Common myeloid progenitor, CD34-positive (primary cell): ENCODE measurements around the gene TMEM181.
"Not testable (repeated sequence)": the region's sequence is repeated elsewhere in the genome, so short reads cannot be mapped to it uniquely, and the experiment has no call there.

ENCODE experiments used
- CTCF ChIA-PET: fragments of 350-600 bp; sonication (Branson Sonifier 250); formaldehyde crosslinking; loops from one replicate; lab custom pipeline; 2021; ENCODE audit warnings: antibody characterized with exemption; lab: Charles Lee
- POLR2A ChIA-PET: fragments of 350-600 bp; sonication (Branson Sonifier 250); formaldehyde crosslinking; loops from one replicate; lab custom pipeline; 2021; ENCODE audit warnings: antibody characterized with exemption; lab: Charles Lee
- DNase-seq, 3 donors: peaks; one replicate each; pipeline versions ENCODE4 v3.0.0 to v3.0.0-alpha.2; 2013
- H3K27ac ChIP-seq, 2 experiments: 1 replicate in 1 of 2; 2 replicates in 1 of 2; pipeline ENCODE4 v1.7.0; 2013; ENCODE audit warnings: inconsistent platforms in 2 of 2, low read length in 2 of 2, mild to moderate bottlenecking in 2 of 2, low read depth in 1 of 2, moderate library complexity in 1 of 2; ENCODE audit not compliant: severe bottlenecking in 2 of 2, insufficient read depth in 1 of 2, poor library complexity in 1 of 2
- H3K27me3 ChIP-seq, 5 experiments: replicated peaks in 2 of 5; 1 replicate in 3 of 5; 2 replicates in 2 of 5; pipeline versions ENCODE4 v1.6.1 to v1.7.0; 2013; ENCODE audit warnings: low read length in 4 of 5, mild to moderate bottlenecking in 2 of 5, moderate library complexity in 2 of 5, inconsistent platforms in 1 of 5; ENCODE audit not compliant: insufficient read depth in 5 of 5, control insufficient read depth in 4 of 5
- H3K36me3 ChIP-seq, 4 experiments: 1 replicate in 2 of 4; 2 replicates in 2 of 4; pipeline versions ENCODE4 v1.6.1 to v1.7.0; 2013; ENCODE audit warnings: low read length in 3 of 4, control low read depth in 1 of 4, mild to moderate bottlenecking in 1 of 4; ENCODE audit not compliant: control insufficient read depth in 4 of 4, insufficient read depth in 4 of 4
- H3K4me1 ChIP-seq, 4 experiments: 1 replicate in 3 of 4; 2 replicates in 1 of 4; pipeline versions ENCODE4 v1.6.1 to v1.7.1; 2013; ENCODE audit warnings: low read length in 3 of 4, mild to moderate bottlenecking in 3 of 4, control low read depth in 1 of 4, inconsistent platforms in 1 of 4, moderate library complexity in 1 of 4; ENCODE audit not compliant: control insufficient read depth in 4 of 4, insufficient read depth in 4 of 4; ENCODE audit errors: control extremely low read depth in 1 of 4
- H3K4me3 ChIP-seq, 7 experiments: 1 replicate in 4 of 7; 2 replicates in 3 of 7; pipeline versions ENCODE4 v1.5.1 to v1.7.0; 2013; ENCODE audit warnings: mild to moderate bottlenecking in 7 of 7, low read length in 6 of 7, moderate library complexity in 6 of 7, inconsistent platforms in 2 of 7, low read depth in 2 of 7, control low read depth in 1 of 7; ENCODE audit not compliant: insufficient read depth in 4 of 7, control insufficient read depth in 1 of 7; ENCODE audit errors: extremely low read depth in 1 of 7
- H3K9me3 ChIP-seq, 5 experiments: 1 replicate in 4 of 5; 2 replicates in 1 of 5; pipeline versions ENCODE4 v1.6.1 to v1.7.1; 2013; ENCODE audit warnings: low read length in 4 of 5, mild to moderate bottlenecking in 2 of 5, inconsistent platforms in 1 of 5, low read depth in 1 of 5, moderate library complexity in 1 of 5; ENCODE audit not compliant: control insufficient read depth in 4 of 5, insufficient read depth in 2 of 5; ENCODE audit errors: control extremely low read depth in 1 of 5
- WGBS: methylation state at CpG from one replicate; pipeline ENCODE4 v1.1.5; 2013; ENCODE audit not compliant: insufficient coverage; 5-methylcytosine and 5-hydroxymethylcytosine counted together

The TMEM181 gene

DNA sequence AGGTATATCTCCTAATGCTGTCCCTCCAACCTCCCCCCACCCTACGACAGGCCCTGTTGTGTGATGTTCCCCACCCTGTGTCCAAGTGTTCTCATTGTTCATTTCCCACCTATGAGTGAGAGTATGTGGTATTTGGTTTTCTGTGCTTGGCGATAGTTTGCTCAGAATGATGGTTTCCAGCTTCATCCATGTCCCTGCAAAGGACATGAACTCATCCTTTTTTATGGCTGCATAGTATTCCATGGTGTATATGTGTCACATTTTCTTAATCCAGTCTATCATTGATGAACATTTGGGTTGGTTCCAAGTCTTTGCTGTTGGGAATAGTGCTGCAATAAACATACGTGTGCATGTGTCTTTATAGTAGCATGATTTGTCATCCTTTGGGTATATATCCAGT, 54.7 kb downstream of the TMEM181 start:
- H3K4me1 ChIP-seq, DNase-seq, H3K4me3 ChIP-seq, H3K9me3 ChIP-seq, POLR2A ChIA-PET, CTCF ChIA-PET, H3K27me3 ChIP-seq, H3K27ac ChIP-seq: not testable (repeated sequence)
- peaks cover 6 to 38% (median 25%) of the 10 kb centered on the region in 4 experiments for H3K36me3 ChIP-seq
- WGBS = no CpG with 5 or more reads among the region's 3 CpGs

DNA sequence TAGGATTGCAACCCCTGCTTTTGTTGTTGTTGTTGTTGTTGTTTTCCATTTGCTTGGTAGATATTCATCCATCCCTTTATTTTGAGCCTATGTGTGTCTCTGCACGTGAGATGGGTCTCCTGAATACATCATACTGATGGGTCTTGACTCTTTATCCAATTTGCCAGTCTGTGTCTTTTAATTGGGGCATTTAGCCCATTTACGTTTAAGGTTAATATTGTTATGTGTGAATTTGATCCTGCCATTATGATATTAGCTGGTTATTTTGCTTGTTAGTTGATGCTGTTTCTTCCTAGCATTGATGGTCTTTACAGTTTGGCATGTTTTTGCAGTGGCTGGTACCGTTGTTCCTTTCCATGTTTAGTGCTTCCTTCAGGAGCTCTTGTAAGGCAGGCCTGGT, 58.4 kb downstream of the TMEM181 start:
- WGBS = 100% methylated on average over 1 of the region's 3 CpGs

DNA sequence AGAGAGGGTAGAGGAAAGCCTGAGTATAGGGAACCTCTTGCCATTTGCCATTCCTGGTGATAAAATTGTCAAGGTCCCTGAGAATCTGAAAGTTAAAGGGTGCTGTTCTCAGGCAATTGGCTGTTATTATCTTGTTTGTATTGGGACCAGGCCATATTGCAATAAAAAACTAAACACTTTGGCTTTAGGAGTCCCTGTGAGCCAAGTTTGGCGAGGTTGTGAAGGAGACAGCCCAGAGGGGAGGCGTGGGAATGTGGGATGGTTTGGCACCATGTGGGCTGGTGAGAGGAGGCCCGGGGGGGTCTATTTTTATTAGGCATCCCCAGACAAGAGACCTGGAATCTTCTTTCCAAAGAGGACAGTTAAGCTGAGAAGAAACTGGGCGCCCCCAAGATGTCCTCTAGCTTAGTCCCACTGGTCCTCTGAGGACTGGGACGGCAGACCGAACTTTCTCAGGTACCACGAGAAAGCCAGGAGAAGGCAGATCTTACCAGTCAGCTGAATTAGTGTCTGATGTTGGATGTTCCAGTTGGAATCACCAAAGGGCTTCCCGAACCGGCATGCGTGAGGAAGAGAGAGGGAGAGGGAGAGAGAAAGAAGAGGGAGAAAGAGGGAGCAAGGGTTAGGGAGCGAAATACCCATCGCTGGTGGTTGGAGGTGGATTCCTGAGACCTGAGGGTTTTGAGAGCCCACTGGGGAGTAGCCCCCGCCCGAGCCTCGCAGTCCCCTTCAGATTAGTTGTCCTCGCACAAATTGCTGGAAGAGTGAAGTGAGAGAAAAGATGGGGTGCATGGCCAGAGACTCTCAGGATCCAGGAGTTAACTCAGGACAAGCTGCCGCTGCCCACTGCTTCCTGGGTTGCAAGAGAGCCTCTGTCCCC, 60.3 kb downstream of the TMEM181 start:
- Histone ChIP-seq H3K36me3 (peaks cover 11 to 47% (median 33%) of the 10 kb centered on the region in 4 experiments), H3K4me3 (no peak overlapping the region), H3K27ac (no peak overlapping the region), H3K27me3 (no peaks in the 10 kb centered on the region), H3K4me1 (no peaks in the 10 kb centered on the region), H3K9me3 (no peaks in the 10 kb centered on the region)
- ChIA-PET POLR2A (no interaction called here), CTCF (no interaction called here)
- no peak for DNase-seq
- 99% methylated on average over 17 of the region's 17 CpGs for WGBS

More for the DNA sequence above, 58.4 kb downstream of the TMEM181 start:
- H3K36me3 ChIP-seq = peaks cover 12 to 39% (median 26%) of the 10 kb centered on the region in 4 experiments
- H3K27me3 ChIP-seq, H3K27ac ChIP-seq, H3K4me1 ChIP-seq, CTCF ChIA-PET, H3K9me3 ChIP-seq, DNase-seq, H3K4me3 ChIP-seq, POLR2A ChIA-PET: not testable (repeated sequence)

DNA sequence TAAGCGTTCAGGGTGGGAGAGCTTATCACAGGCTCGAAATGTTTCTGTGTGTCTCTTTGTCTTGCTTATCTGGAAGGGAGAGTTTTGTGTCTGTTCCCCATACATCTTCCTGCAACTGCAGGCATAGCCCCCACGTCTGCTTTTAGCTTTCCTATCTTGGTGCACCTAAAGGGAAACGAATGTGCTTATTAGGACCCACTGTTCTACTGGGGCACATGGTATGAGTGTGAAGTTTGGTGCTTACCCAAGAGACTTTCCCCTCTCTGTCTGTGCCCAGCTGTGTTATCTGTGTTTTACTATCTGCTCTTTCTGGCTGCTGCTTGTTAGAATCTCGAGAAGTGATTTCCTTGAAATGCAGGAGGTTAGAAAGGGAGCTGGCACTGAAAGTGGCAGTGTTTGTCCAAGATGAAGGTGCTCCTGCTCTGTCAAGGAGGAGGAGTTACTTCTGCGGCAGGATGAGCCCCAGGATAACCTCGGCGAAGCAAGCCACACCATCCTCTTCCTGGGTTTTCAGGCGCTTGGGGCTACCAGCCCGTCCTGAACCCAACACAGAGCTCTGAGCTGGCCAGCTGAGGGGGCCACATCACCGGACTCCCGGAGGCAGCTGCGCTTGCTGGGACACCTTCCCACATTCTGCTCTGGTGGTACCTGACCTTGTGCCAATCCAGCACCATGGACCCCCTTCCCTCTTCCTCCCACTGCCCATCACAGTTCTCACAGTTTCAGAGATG, 61.2 kb downstream of the TMEM181 start:
- 79% methylated on average over 8 of the region's 13 CpGs for WGBS
- no peaks in the 10 kb centered on the region for H3K27me3 ChIP-seq
- POLR2A ChIA-PET = no interaction called here
- no peaks in the 10 kb centered on the region for H3K9me3 ChIP-seq
- no peak overlapping the region for H3K27ac ChIP-seq
- peaks cover 11 to 57% (median 41%) of the 10 kb centered on the region in 4 experiments for H3K36me3 ChIP-seq
- no peak overlapping the region for H3K4me3 ChIP-seq
- no peak for DNase-seq
- H3K4me1 ChIP-seq = no peaks in the 10 kb centered on the region
- CTCF ChIA-PET = interaction anchor here (0.7 to 1.4 kb wide), 2 partner anchors 14 to 407 kb away, joined by 3 read pairs; no protein-coding TSS in a partner anchor

DNA sequence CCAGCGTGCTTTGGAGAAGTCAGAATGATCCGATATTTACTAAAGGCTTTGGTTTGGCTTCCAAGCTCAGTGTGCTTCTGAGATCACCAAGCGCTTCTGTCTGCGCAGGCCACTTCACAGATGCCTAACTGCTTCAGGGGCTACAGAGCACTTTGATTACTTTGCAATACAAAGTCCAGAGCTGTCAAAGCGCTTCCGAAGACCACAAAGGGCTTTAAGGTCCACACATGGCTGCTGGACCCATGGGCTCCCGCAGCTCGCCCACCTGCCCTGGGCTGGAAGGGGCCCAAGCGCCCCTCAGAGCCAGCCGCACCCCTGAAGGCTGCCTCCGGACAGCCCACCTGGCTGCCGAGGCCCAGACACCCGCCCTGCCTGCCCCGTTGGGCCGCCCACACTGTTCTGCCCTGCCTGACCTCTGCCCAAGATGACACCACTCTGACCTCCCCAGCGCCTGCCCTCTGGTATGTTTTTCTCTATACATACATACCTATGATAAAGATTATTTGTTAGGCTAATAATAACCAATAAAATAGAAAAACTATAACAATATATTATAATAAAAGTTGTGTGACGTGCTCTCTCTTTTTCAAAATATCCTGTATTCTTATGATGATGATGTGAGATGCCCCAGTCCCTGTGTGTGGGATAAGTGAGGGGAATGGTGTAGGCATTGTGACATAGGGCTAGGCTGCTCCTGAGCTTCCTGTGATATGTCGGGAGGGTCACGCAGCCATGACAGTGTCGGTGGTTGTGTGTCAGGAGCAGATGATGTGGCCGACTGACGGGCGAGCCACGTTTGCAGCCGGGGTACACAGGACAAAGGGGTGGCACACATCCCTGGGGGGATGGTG, 62.0 kb downstream of the TMEM181 start:
- Histone ChIP-seq H3K36me3 (peaks cover 16 to 64% (median 48%) of the 10 kb centered on the region in 4 experiments), H3K4me1 (no peaks in the 10 kb centered on the region), H3K27ac (no peak overlapping the region), H3K9me3 (no peaks in the 10 kb centered on the region), H3K4me3 (no peak overlapping the region), H3K27me3 (no peaks in the 10 kb centered on the region)
- DNase-seq = no peak
- CTCF ChIA-PET = interaction anchor here (0.7 to 1.4 kb wide), 2 partner anchors 15 to 408 kb away, joined by 3 read pairs; no protein-coding TSS in a partner anchor
- POLR2A ChIA-PET = no interaction called here
- 99% methylated on average over 20 of the region's 25 CpGs for WGBS

DNA sequence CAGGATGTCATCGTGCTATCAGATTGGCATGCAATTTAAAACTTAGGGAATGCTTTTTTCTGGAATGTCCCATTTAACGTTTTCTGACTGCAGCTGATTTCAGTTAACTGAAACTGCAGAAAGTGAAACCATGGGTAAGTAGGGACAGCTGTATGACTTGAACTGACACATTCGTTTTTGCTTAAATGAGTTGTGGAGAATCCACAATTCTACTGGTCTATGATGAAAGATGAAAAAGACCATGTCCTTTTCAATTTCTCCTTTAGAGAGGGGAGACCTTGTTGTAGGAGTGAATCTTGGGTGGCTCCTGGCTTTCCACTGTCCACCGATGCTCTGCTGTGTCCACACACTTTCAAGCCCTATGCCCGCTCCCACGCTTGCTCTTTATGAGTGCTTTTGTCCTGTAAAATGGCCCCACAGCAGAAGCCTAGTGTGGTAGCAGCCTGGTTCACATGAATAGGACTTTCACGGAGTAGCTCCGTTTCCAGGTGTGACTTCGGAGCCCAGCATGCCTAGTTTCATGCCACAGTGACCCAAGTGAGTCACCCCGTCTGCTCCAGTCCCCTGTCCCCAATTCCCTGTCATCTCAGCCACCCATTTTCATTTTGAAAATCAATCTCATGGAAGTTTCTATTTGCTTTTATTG, 62.8 kb downstream of the TMEM181 start:
- ChIA-PET CTCF (no interaction called here), POLR2A (no interaction called here)
- H3K4me3 ChIP-seq = no peak overlapping the region
- no peaks in the 10 kb centered on the region for H3K9me3 ChIP-seq
- no peaks in the 10 kb centered on the region for H3K27me3 ChIP-seq
- 100% methylated on average over 8 of the region's 10 CpGs for WGBS
- DNase-seq = no peak
- no peak overlapping the region for H3K27ac ChIP-seq
- H3K36me3 ChIP-seq = peaks cover 18 to 72% (median 54%) of the 10 kb centered on the region in 4 experiments
- no peaks in the 10 kb centered on the region for H3K4me1 ChIP-seq
